Measurements from ENCODE around the gene RNF133. TPM values are rescaled to one million over a fixed set of nuclear protein-coding genes. Genes with fewer than 3 reads are reported as not detected.

The RNF133 gene
- total and polyA plus RNA-seq, 9 of the 15 experiments (the other 6 are each of a cell fraction or from before 2014, with no cell fraction given) = not detected

GRCh38 chr7:122724366-122724765, 25.4 kb upstream of the RNF133 start:
- ATAC-seq (no peak), FAIRE-seq (no peak), DNase-seq (ENCODE audit: extremely low read depth in 1 of 4, low spot score in 3 of 4) (no peak)
- Histone ChIP-seq H3K4me3 (no peak overlapping the region), H4K20me1 (replicated peaks; ENCODE audit: control insufficient read depth, insufficient read depth, low read length) (no peaks in the 10 kb centered on the region), H3K9ac (ENCODE audit: insufficient read depth in 1 of 2, low read depth in 2 of 2, low read length in 2 of 2) (no peak overlapping the region), H3K4me2 (ENCODE audit: insufficient read depth, low read length) (no peak overlapping the region), H3K27ac (ENCODE audit: extremely low read depth, low read depth, low read length) (no peak overlapping the region), H3K9me1 (ENCODE audit: control insufficient read depth, insufficient read depth, low read length) (no peaks in the 10 kb centered on the region), H3K79me2 (ENCODE audit: control insufficient read depth, insufficient read depth, low read length) (no peaks in the 10 kb centered on the region), H3K27me3 (ENCODE audit: control insufficient read depth in 2 of 2, insufficient read depth in 2 of 2, low read length in 2 of 2) (no peaks in the 10 kb centered on the region), H3K4me1 (replicated peaks in 1 of 2; ENCODE audit: control insufficient read depth in 2 of 2, insufficient read depth in 2 of 2, low read length in 2 of 2) (no peaks in the 10 kb centered on the region), H3K9me3 (replicated peaks; ENCODE audit: control insufficient read depth, insufficient read depth, low read depth, low read length) (no peaks in the 10 kb centered on the region), H2AFZ (ENCODE audit: low read depth, low read length) (no peak overlapping the region), H3K36me3 (ENCODE audit: control insufficient read depth, insufficient read depth, low read length) (no peaks in the 10 kb centered on the region)
- intact Hi-C loops (cut with micrococcal nuclease) = no loop called here
- POLR2A ChIA-PET = no interaction called here
- in situ Hi-C loops (cut with MboI) = no loop called here
- CTCF ChIA-PET (ENCODE audit: low intra/inter-chr PET ratio) = no interaction called here
- WGBS (ENCODE audit: insufficient coverage, low coverage, missing lambda C conversion rate) = 1% methylated on average over 4 of the region's 4 CpGs
- BruUV-seq (replicated peaks) = no TSS peak
- TF ChIP-seq KDM5B (IDR thresholded peaks at IDR 0.05; ENCODE audit: insufficient replicate concordance, low read depth, low read length) (no peak), SREBF1 (IDR thresholded peaks at IDR 0.05; ENCODE audit: borderline replicate concordance, low read depth, low read length) (no peak), MXI1 (IDR thresholded peaks at IDR 0.05; ENCODE audit: low read depth, low read length) (no peak), TAL1 (IDR thresholded peaks at IDR 0.05) (no peak), RBM15 (IDR thresholded peaks at IDR 0.05; ENCODE audit: insufficient read depth, low read length) (no peak), CHD2 (IDR thresholded peaks at IDR 0.05; ENCODE audit: low read depth, low read length) (no peak), SMAD4 (CRISPR knock-in tag; conservative IDR thresholded peaks at IDR 0.05) (no peak), POLR2AphosphoS2 (IDR thresholded peaks at IDR 0.05; ENCODE audit: low read length) (no peak), FOS (IDR thresholded peaks at IDR 0.05; ENCODE audit: extremely low read depth, insufficient read length) (no peak), TAF9B (IDR thresholded peaks at IDR 0.05; ENCODE audit: partially characterized antibody) (no peak)
- TF ChIP-seq, protein P1, sequence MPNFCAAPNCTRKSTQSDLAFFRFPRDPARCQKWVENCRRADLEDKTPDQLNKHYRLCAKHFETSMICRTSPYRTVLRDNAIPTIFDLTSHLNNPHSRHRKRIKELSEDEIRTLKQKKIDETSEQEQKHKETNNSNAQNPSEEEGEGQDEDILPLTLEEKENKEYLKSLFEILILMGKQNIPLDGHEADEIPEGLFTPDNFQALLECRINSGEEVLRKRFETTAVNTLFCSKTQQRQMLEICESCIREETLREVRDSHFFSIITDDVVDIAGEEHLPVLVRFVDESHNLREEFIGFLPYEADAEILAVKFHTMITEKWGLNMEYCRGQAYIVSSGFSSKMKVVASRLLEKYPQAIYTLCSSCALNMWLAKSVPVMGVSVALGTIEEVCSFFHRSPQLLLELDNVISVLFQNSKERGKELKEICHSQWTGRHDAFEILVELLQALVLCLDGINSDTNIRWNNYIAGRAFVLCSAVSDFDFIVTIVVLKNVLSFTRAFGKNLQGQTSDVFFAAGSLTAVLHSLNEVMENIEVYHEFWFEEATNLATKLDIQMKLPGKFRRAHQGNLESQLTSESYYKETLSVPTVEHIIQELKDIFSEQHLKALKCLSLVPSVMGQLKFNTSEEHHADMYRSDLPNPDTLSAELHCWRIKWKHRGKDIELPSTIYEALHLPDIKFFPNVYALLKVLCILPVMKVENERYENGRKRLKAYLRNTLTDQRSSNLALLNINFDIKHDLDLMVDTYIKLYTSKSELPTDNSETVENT (CRISPR knock-in tag; IDR thresholded peaks at IDR 0.05) = no peak
- TF ChIP-seq, protein P2, sequence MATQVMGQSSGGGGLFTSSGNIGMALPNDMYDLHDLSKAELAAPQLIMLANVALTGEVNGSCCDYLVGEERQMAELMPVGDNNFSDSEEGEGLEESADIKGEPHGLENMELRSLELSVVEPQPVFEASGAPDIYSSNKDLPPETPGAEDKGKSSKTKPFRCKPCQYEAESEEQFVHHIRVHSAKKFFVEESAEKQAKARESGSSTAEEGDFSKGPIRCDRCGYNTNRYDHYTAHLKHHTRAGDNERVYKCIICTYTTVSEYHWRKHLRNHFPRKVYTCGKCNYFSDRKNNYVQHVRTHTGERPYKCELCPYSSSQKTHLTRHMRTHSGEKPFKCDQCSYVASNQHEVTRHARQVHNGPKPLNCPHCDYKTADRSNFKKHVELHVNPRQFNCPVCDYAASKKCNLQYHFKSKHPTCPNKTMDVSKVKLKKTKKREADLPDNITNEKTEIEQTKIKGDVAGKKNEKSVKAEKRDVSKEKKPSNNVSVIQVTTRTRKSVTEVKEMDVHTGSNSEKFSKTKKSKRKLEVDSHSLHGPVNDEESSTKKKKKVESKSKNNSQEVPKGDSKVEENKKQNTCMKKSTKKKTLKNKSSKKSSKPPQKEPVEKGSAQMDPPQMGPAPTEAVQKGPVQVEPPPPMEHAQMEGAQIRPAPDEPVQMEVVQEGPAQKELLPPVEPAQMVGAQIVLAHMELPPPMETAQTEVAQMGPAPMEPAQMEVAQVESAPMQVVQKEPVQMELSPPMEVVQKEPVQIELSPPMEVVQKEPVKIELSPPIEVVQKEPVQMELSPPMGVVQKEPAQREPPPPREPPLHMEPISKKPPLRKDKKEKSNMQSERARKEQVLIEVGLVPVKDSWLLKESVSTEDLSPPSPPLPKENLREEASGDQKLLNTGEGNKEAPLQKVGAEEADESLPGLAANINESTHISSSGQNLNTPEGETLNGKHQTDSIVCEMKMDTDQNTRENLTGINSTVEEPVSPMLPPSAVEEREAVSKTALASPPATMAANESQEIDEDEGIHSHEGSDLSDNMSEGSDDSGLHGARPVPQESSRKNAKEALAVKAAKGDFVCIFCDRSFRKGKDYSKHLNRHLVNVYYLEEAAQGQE (IDR thresholded peaks at IDR 0.05; ENCODE audit: borderline replicate concordance) = no peak
- TF ChIP-seq, protein P2 (CRISPR knock-in tag; IDR thresholded peaks at IDR 0.05; ENCODE audit: low read depth) = no peak

Measured in K562 (cell line).